ENCODE results near the gene ITPR3.

The ITPR3 gene

DNA sequence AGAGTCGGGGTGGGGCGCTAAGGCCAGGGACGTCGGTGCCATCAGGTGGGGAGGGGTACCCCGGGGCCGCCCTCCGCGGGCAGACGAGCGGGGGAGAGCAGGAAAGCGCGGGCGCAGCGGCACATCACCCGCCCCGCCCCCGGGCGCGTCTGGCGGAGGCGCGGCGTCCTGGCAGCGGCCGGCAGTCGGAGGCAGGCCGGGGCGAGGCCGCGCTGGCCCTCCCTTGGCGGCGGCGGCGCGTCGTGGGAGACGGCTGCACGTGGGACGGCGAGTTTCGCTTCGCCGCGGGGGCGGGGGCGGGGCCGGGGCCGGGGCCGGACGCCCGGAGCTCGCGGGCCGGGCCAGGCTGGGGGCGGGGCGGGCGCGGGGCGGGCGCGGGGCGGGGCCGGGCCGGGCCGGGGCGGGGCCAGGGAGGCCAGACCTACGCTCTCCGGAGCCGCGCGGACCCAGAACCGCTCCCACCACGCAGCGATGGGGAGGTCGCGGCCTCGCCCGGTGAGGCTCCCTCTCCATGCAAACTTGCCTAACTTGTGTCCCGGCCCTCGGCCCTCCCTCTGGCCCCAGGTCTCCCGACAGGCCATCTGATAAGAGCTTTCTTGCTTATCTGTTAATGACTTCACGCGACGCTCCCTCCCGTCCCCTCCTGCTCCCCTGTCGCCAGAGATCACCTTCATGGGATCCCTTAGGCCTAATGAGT, 12.5 kb downstream of the ITPR3 start:
- DNase-seq (ENCODE audit: low read depth in 3 of 3, low spot score in 1 of 3): peak in 1 of 3 donors; percentile 44

DNA sequence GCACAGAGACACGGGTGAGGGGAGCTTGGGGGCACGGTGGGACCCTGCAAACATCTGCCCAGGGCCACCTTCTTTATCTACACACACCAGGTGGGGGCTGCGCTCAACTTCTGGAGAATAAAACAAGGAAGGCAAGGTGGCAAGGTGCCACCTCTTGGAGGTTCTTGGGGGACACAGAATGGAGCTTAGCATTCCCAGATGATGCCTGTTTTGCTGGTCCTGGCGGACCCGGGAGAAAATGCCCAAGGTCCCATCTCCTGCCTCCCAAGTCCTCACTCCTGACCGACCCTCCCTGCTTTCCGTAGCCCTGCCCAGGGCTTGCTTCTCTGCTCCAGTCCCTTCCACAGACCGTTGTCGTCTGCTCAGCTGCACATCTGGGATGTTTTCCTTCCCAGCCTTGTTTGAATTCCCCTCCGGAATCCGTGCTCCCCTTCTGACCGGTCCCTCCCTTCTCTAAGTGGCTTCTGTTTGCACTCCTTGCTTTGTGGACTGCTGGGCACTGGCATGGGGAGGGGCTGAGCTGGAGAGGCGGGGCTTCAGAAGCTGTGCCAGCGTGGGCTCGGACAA, 13.1 kb downstream of the ITPR3 start:
- no peak for DNase-seq (ENCODE audit: low read depth in 3 of 3, low spot score in 1 of 3)

- DNase-seq (ENCODE audit: low read depth in 3 of 3, low spot score in 1 of 3): no peak
Measured at GRCh38 chr6:33634946-33635345, 13.8 kb downstream of the ITPR3 start.

DNA sequence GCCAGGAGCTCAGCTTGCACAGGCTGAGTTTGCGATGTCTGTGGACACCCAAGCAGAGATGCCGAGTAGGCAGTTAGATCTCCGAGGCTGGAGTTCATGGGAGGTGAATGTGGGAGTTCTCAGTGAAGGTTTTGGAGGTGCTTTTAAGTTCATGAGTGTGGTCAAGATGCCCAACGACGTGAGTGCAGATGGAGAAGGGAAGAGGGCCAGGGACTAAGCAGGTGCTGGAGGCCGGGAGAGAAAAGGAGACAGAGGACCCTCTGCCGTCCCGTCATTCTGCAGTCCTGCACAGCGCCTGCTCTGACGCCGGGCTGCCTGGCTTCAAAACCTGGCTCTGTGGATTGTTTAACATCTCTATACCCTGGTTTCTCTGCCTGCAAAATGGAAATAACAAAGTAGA, 15.5 kb downstream of the ITPR3 start:
- no peak for DNase-seq (ENCODE audit: low read depth in 3 of 3, low spot score in 1 of 3)

DNA sequence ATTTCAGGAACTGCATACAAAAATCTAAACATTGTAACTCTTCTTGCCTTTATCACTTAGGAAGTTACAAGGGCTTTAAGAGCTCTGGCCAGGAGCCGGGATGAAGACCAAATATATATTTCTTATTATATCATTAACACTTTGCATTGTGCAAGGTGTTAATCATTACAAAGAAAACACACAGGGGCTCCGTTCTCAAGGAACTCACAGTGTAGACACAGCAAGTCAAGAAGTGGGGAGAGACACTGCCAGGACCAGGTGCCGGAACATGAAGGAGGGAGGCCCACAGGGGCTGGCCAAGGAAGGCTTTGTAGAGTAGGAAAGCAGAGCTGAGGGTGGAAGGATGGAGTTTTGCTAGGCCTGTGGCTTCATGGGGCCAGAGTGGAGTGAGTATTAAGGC, 17.4 kb downstream of the ITPR3 start:
- DNase-seq (ENCODE audit: low read depth in 3 of 3, low spot score in 1 of 3): no peak

GRCh38 chr6:33639559-33639958, 18.4 kb downstream of the ITPR3 start:
- no peak for DNase-seq (ENCODE audit: low read depth in 3 of 3, low spot score in 1 of 3)

- DNase-seq (ENCODE audit: low read depth in 3 of 3, low spot score in 1 of 3): no peak
Measured at GRCh38 chr6:33640361-33640760, 19.2 kb downstream of the ITPR3 start.

GRCh38 chr6:33641144-33641543, 20.0 kb downstream of the ITPR3 start:
- no peak for DNase-seq (ENCODE audit: low read depth in 3 of 3, low spot score in 1 of 3)

- no peak for DNase-seq (ENCODE audit: low read depth in 3 of 3, low spot score in 1 of 3)
Measured at GRCh38 chr6:33641602-33642001, 20.5 kb downstream of the ITPR3 start.

- no peak for DNase-seq (ENCODE audit: low read depth in 3 of 3, low spot score in 1 of 3)
Measured at GRCh38 chr6:33642897-33643296, 21.8 kb downstream of the ITPR3 start.

DNA sequence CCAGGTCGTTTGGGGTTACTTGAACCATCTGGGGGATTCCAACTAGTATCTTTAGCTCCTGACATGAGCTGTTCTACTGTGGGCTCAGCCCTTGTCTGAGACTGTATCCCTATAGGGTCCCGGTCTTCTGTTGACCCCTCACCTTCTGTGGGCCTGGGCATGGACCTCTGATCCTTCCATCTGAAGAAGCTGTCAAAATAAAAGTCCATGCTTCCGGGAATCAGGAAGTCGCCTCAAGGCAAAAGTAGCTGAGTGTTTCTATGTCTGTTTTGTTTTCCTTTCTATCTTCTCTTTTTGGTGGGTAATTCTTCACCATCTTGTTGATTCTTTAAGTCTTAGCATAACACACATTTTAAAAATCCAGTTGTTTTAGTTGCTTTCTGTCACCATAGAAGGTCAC, 30.3 kb downstream of the ITPR3 start:
- DNase-seq (ENCODE audit: low read depth in 3 of 3, low spot score in 1 of 3): no peak

DNA sequence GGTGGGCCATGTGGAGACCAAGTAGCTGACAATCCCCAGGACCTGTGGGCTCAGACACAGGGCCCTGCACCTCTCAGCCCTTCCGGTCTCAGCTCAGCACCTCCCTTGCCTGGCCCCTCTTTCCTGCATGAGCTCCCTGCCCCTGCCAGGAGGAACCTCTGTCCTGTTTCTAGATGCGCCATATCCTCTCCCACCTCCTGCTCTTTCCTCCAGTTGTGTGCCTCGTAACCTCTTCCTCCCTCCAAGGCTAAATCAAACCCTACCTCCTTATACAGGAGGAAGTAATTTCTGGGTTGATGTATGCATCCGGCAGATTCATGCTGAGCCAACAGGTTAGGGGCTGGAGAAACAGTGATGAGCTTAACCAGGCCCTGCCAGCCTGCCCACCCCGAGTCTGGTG, 30.9 kb downstream of the ITPR3 start:
- DNase-seq (ENCODE audit: low read depth in 3 of 3, low spot score in 1 of 3): no peak

DNA sequence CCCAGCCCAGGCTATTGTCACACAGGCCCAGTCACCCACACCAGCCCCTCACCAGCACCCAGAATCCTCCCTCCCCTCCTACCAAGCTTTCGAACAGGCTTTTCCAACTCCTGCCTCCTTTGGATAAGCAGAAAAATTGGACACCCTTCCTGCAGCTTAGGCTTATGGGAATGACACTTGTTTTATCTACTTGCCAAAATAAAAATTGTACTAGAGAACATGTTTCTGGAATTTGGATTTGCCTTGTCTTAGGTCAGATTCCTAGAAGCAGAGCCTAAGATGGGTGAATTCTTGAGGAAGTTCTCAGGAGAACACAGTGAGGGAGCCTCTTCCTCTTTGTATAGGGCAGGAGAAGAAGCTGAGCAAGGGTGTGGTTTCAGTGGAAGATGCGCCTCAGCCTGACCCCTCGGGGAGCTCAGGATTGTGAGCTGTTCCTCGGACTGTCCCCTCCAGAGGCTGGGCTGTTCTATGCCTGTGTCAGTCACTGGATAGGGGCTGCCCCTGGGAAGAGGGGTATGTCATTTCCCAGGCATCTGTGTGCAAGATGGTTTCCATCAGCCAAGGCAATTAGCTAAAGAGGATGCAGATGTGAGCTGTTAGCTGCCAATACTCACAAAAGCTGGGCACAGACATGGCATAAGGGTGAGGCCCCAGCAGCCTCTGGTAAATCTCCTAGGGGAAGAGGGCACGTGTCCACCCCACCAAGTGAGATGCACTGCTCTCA, 33.9 kb downstream of the ITPR3 start:
- no peak for DNase-seq (ENCODE audit: low read depth in 3 of 3, low spot score in 1 of 3)

- no peak for DNase-seq (ENCODE audit: low read depth in 3 of 3, low spot score in 1 of 3)
Measured at GRCh38 chr6:33656844-33657243, 35.7 kb downstream of the ITPR3 start.

DNA sequence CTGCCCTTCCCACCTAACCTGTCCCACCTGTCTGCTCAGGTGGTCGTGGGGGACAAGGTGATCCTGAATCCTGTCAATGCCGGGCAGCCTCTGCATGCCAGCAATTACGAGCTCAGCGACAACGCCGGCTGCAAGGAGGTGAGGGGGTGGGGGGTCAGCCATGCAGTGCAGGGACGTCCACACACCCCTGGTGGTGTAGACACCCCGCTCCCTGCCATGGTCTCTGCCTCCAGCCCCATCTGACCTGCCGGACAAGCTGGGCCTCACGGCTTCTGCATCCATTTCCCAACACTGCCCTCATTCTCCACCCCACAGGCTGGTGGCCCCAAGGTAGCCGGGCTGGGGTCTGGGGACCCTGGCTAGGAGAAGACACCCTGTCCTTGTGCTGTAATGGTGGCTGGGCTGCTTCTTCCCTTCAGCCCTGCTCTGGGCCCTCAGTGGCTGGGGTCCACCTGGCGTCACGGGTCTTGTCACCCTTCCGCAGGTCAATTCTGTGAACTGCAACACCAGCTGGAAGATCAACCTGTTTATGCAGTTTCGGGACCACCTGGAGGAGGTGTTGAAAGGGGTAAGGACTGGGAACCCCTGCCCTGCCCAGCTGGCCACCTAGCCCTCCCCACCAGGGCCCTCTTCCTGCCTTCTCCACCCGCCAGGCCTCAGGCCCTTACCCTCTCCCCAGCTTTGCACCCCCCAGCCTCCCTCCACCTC, 38.0 kb downstream of the ITPR3 start:
- no peak for DNase-seq (ENCODE audit: low read depth in 3 of 3, low spot score in 1 of 3)

DNA sequence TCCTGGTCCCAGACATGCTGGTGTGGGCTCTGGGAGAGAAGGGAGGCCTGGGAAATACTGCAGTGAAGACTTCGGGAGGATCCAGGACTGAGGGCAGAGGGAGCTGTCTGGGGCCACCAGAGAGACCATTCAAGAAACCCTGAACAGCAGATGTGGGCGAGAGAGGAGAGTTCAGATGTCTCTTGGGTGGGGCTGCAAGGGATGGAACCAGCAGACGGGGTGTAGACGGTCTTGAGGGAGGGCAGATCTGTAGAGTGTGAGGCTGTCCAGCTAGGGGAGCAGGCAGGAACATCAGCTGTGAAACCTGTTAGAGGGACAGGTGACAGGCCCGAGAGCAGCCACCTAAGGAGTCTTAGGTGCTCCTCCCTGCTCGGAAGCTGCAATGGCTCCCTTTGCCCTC, 38.9 kb downstream of the ITPR3 start:
- no peak for DNase-seq (ENCODE audit: low read depth in 3 of 3, low spot score in 1 of 3)

DNA sequence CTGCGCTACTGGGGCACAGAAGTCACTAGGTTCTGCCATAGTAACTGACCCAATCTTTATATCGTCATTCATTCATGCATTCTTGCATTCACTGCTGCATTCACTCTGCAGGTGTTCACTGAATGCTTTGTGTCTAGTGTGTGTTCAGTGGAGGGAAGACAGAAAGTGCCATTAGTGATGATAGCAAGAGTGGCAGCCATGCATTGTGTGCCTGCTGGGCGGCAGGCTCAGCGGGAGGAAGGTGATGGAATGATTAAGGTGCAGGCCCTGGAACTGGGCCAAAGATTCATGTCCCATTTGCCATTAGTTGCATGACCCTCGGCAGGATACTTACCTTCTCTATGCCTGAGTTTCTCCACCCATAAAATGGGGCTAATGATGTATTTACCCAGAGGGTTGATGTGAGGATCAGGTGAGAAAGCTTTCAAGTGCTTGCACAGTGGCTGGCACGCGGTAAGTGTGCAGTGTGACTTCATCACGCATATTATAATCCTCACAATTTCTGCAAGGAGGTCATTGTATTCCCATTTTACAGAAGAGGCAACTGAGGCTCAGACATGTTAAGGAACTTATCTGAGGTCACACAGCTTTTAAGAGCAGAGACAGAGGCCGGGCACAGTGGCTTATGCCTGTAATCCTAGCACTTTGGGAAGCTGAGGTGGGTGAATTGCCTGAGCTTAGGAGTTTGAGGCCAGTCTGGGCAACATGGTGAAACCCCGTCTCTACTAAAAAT, 40.1 kb downstream of the ITPR3 start:
- no peak for DNase-seq (ENCODE audit: low read depth in 3 of 3, low spot score in 1 of 3)

GRCh38 chr6:33662318-33662717, 41.2 kb downstream of the ITPR3 start:
- DNase-seq (ENCODE audit: low read depth in 3 of 3, low spot score in 1 of 3): no peak

DNA sequence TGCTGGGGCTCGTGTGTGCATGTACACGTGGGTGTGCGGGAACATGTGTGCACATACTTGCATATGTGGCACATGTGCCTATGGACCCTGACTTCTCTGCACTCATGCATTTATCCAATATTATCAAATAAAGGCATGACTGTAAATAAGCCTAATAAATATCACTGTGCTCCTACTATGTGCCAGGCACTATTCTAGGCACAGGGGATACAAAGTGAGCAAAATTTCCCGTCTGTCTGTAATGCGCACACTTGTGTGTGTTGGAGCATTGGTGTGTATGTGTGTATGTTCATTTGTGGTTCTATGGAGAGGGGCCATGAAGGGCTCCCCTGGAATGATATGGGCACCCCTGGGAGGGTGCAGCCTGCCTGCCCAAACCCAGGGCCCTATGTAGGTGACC, 41.9 kb downstream of the ITPR3 start:
- no peak for DNase-seq (ENCODE audit: low read depth in 3 of 3, low spot score in 1 of 3)

DNA sequence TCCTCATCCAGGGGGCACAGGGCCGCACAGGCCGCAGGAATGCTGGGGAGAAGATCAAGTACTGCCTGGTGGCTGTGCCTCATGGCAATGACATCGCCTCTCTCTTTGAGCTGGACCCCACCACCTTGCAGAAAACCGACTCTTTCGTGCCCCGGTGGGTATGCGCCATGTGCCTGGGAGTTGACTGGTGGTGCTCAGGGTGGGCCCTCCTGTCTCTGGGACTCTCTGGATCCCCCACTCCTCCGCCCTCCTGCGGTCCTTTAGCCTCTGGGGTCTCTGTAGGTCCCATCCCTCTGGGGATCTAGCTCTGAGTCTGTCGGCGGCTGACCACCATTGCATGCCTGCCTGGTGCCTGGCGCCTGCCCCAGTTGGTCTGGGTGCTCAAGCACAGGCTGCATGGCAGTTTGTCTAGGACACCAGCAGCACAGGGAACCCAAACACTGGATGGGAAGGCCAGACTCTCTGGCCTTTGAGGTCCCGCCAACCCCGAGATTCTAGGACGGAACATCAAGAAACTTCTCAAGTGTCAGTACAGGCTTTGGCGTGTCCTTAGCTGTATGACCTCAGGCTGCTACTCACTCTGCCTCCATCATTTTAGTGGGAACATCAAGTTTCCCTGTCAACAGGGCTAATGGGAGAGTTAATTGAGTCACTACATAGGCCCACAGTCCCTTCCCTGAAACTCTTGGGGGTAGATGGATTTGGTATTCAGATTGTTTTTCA, 42.8 kb downstream of the ITPR3 start:
- no peak for DNase-seq (ENCODE audit: low read depth in 3 of 3, low spot score in 1 of 3)
